Measurements from ENCODE around the gene SH3BP2.
"Not testable (repeated sequence)": the region's sequence is repeated elsewhere in the genome, so short reads cannot be mapped to it uniquely, and the experiment has no call there.

The SH3BP2 gene

DNA sequence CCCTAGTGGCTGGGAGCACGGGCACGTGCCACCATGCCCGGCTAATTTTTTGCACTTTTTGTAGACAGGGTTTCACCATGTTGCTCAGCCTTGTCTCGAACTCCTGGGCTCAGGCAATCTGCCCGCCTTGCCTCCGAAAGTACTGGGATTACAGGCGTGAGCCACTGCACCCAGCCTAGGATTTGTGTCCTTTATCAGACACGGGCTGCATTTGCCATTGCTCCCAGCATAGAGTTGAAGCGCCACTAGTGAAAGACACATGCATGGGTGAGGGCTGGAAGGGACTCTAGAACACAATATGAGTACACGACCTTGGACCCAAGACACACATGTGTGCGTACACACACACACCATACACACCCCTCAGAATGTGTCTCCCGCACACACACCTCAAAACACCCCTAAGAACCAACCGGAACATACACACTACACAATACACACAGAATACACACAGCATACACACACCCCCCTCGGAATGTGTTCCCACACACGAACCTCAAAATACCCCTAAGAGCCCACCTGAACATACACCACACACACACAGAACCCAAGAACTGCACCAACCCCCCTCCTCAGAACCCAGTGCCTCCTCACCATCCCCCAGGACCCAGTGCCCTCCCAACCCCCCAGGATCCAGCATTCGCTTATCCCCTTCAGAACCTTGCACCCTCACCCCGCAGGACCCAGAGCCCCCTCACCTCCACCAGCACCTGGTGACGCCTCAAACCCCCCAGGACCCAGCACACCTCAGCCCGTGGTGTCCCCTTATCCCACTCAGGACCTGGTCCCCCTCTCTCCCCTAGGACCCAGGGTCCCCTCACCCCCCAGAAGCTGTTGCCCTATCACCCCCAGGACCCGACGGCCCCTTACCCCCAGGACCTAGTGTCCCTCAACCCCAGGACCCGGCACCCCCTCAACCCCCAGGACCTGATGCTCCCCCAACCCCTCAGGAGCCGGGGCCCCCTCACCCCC lies 37.8 kb upstream of the SH3BP2 start:
- Histone ChIP-seq H3K27me3 (ENCODE audit: control insufficient read depth, insufficient read depth, low read length) (no peaks in the 10 kb centered on the region), H3K9ac (ENCODE audit: low read depth, low read length) (no peak overlapping the region), H3K27ac (ENCODE audit: low read depth, low read length) (no peak overlapping the region), H3K4me1 (ENCODE audit: control insufficient read depth, insufficient read depth, low read length) (0 out of 2 replicates have a peak, but pooled peaks cover 3% of the 10 kb centered on the region), H3K36me3 (ENCODE audit: control insufficient read depth, insufficient read depth, low read length) (no peaks in the 10 kb centered on the region), H3K9me3 (ENCODE audit: control insufficient read depth, insufficient read depth, low read length) (no peaks in the 10 kb centered on the region), H3K4me3 (ENCODE audit: low read depth, low read length) (peak overlapping the region; percentile 80)

GRCh38 chr4:2755821-2756690 lies 36.8 kb upstream of the SH3BP2 start, which contains the start of gene TNIP2:
TSS of gene TNIP2 (minus strand) at chr4:2756336. CDS start at chr4:2756289, 47 bp downstream.
- 0 out of 2 replicates have a peak, but pooled peaks cover 3% of the 10 kb centered on the region for H3K4me1 ChIP-seq (ENCODE audit: control insufficient read depth, insufficient read depth, low read length)
- H3K27me3 ChIP-seq (ENCODE audit: control insufficient read depth, insufficient read depth, low read length), result no peaks in the 10 kb centered on the region
- H3K27ac ChIP-seq (ENCODE audit: low read depth, low read length), result peak within 1 kb of the TSS; percentile 72
- peak within 1 kb of the TSS; percentile 63; the same call in 1 of the 2 replicates for H3K9ac ChIP-seq (ENCODE audit: low read depth, low read length)
- no peaks in the 10 kb centered on the region for H3K9me3 ChIP-seq (ENCODE audit: control insufficient read depth, insufficient read depth, low read length)
- no peaks in the 10 kb centered on the region for H3K36me3 ChIP-seq (ENCODE audit: control insufficient read depth, insufficient read depth, low read length)
- H3K4me3 ChIP-seq (ENCODE audit: low read depth, low read length), result peak within 1 kb of the TSS; percentile 80

- no peaks in the 10 kb centered on the region for H3K9me3 ChIP-seq (ENCODE audit: control insufficient read depth, insufficient read depth, low read length)
- H3K9ac ChIP-seq (ENCODE audit: low read depth, low read length), result peak overlapping the region; percentile 48; the same call in 1 of the 2 replicates
- H3K27ac ChIP-seq (ENCODE audit: low read depth, low read length), result no peak overlapping the region
- no peaks in the 10 kb centered on the region for H3K36me3 ChIP-seq (ENCODE audit: control insufficient read depth, insufficient read depth, low read length)
- H3K4me1 ChIP-seq (ENCODE audit: control insufficient read depth, insufficient read depth, low read length), result peaks cover 8% of the 10 kb centered on the region; the same call in 1 of the 2 replicates
- H3K27me3 ChIP-seq (ENCODE audit: control insufficient read depth, insufficient read depth, low read length), result no peaks in the 10 kb centered on the region
- H3K4me3 ChIP-seq (ENCODE audit: low read depth, low read length), result peak overlapping the region; percentile 54
Observed at GRCh38 chr4:2756691-2757350, 36.1 kb upstream of the SH3BP2 start.

DNA sequence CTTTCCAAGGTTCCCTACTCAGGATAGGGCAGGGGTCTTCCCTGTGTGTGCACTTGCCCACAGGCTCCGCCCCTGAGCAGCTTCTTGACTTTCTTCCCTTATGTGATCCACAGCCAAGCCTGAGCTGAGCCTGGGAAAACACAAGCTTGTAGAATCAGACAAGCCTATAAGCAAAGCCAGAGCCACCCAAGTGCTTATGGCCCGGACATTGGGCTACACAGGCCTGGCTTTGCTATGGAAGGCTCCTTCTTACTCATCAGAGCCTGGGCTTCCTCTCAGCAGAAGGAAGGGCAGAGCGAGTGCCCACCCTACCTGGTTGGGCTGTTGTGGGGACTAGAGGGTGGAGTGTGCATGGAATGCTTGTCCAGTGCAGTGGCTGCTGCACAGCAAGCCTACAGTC lies 35.5 kb upstream of the SH3BP2 start:
- H3K27ac ChIP-seq (ENCODE audit: low read depth, low read length), result no peak overlapping the region
- no peaks in the 10 kb centered on the region for H3K36me3 ChIP-seq (ENCODE audit: control insufficient read depth, insufficient read depth, low read length)
- no peaks in the 10 kb centered on the region for H3K9me3 ChIP-seq (ENCODE audit: control insufficient read depth, insufficient read depth, low read length)
- no peak overlapping the region for H3K9ac ChIP-seq (ENCODE audit: low read depth, low read length)
- H3K4me3 ChIP-seq (ENCODE audit: low read depth, low read length), result no peak overlapping the region
- no peaks in the 10 kb centered on the region for H3K27me3 ChIP-seq (ENCODE audit: control insufficient read depth, insufficient read depth, low read length)
- H3K4me1 ChIP-seq (ENCODE audit: control insufficient read depth, insufficient read depth, low read length), result peaks cover 8% of the 10 kb centered on the region; the same call in 1 of the 2 replicates

- H3K4me1 ChIP-seq (ENCODE audit: control insufficient read depth, insufficient read depth, low read length), result peaks cover 8% of the 10 kb centered on the region; the same call in 1 of the 2 replicates
- no peaks in the 10 kb centered on the region for H3K9me3 ChIP-seq (ENCODE audit: control insufficient read depth, insufficient read depth, low read length)
- no peaks in the 10 kb centered on the region for H3K27me3 ChIP-seq (ENCODE audit: control insufficient read depth, insufficient read depth, low read length)
- H3K27ac ChIP-seq (ENCODE audit: low read depth, low read length), result no peak overlapping the region
- H3K4me3 ChIP-seq (ENCODE audit: low read depth, low read length), result no peak overlapping the region
- no peak overlapping the region for H3K9ac ChIP-seq (ENCODE audit: low read depth, low read length)
- no peaks in the 10 kb centered on the region for H3K36me3 ChIP-seq (ENCODE audit: control insufficient read depth, insufficient read depth, low read length)
Observed at GRCh38 chr4:2761035-2761923, 31.6 kb upstream of the SH3BP2 start.

GRCh38 chr4:2762048-2762447 lies 30.8 kb upstream of the SH3BP2 start:
- no peaks in the 10 kb centered on the region for H3K9me3 ChIP-seq (ENCODE audit: control insufficient read depth, insufficient read depth, low read length)
- H3K9ac ChIP-seq (ENCODE audit: low read depth, low read length), result no peak overlapping the region
- peaks cover 6% of the 10 kb centered on the region; the same call in 1 of the 2 replicates for H3K4me1 ChIP-seq (ENCODE audit: control insufficient read depth, insufficient read depth, low read length)
- H3K4me3 ChIP-seq (ENCODE audit: low read depth, low read length), result no peak overlapping the region
- no peaks in the 10 kb centered on the region for H3K27me3 ChIP-seq (ENCODE audit: control insufficient read depth, insufficient read depth, low read length)
- H3K36me3 ChIP-seq (ENCODE audit: control insufficient read depth, insufficient read depth, low read length), result no peaks in the 10 kb centered on the region
- H3K27ac ChIP-seq (ENCODE audit: low read depth, low read length), result no peak overlapping the region

DNA sequence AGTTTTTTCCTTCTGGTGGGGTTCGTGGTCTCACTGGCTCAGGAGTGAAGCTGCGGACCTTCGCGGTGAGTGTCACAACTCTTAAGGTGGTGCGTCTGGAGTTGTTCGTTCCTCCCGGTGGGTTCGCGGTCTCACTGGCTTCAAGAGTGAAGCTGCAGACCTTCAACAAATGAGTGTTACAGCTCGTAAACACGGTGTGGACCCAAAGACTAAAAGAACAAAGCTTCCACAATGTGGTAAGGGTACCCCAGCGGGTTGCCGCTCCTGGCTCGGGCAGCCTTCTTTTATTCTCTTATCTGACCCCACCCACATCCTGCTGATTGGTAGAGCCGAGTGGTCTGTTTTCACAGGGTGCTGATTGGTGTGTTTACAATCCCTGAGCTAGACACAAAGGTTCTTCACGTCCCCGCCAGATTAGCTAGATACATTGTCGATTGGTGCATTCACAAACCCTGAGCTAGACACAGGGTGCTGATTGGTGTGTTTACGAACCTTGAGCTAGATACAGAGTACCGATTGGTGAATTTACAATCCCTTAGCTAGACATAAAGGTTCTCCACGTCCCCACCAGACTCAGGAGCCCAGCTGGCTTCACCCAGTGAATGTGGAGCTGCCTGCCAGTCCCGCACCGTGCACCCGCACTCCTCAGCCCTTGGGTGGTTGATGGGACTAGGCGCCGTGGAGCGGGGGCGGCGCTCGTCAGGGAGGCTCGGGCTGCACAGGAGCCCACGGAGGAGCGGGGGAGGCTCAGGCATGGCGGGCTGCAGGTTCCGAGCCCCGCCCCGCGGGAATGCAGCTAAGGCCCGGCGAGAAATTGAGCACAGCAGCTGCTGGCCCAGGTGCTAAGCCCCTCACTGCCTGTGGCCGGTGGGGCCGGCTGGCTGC lies 30.2 kb upstream of the SH3BP2 start:
- H3K36me3 ChIP-seq (ENCODE audit: control insufficient read depth, insufficient read depth, low read length); H3K4me1 ChIP-seq (ENCODE audit: control insufficient read depth, insufficient read depth, low read length); H3K9me3 ChIP-seq (ENCODE audit: control insufficient read depth, insufficient read depth, low read length); H3K27me3 ChIP-seq (ENCODE audit: control insufficient read depth, insufficient read depth, low read length); H3K9ac ChIP-seq (ENCODE audit: low read depth, low read length); H3K4me3 ChIP-seq (ENCODE audit: low read depth, low read length); H3K27ac ChIP-seq (ENCODE audit: low read depth, low read length): not testable (repeated sequence)

DNA sequence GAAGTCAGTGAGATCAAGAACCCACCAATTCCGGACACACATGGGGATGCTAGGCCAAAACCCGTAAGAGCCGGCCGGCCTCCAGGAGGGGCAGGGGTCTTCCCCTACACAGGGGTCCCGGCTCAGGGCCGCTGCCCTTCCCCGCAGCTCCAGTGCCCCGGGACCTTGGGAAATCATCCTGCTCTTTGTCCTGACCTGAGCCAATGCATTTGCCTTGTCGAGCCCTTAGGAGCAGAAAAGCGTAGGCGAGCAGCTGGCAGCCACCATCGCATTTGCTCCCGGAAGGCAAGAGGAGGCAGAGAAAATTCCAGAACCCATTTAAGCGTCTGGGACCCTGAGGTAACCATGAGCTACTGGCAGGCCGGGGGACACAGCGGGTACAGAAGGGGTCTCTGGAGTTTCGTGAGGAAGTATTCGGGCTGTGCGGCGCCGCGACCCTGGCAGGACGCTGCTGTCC lies 29.3 kb upstream of the SH3BP2 start:
- Histone ChIP-seq H3K27me3 (ENCODE audit: control insufficient read depth, insufficient read depth, low read length) (no peaks in the 10 kb centered on the region), H3K9ac (ENCODE audit: low read depth, low read length) (peak overlapping the region; percentile 25; the same call in 1 of the 2 replicates), H3K36me3 (ENCODE audit: control insufficient read depth, insufficient read depth, low read length) (no peaks in the 10 kb centered on the region), H3K4me3 (ENCODE audit: low read depth, low read length) (peak overlapping the region; percentile 61; the same call in 1 of the 2 replicates), H3K27ac (ENCODE audit: low read depth, low read length) (no peak overlapping the region), H3K4me1 (ENCODE audit: control insufficient read depth, insufficient read depth, low read length) (peaks cover 6% of the 10 kb centered on the region; the same call in 1 of the 2 replicates), H3K9me3 (ENCODE audit: control insufficient read depth, insufficient read depth, low read length) (no peaks in the 10 kb centered on the region)

DNA sequence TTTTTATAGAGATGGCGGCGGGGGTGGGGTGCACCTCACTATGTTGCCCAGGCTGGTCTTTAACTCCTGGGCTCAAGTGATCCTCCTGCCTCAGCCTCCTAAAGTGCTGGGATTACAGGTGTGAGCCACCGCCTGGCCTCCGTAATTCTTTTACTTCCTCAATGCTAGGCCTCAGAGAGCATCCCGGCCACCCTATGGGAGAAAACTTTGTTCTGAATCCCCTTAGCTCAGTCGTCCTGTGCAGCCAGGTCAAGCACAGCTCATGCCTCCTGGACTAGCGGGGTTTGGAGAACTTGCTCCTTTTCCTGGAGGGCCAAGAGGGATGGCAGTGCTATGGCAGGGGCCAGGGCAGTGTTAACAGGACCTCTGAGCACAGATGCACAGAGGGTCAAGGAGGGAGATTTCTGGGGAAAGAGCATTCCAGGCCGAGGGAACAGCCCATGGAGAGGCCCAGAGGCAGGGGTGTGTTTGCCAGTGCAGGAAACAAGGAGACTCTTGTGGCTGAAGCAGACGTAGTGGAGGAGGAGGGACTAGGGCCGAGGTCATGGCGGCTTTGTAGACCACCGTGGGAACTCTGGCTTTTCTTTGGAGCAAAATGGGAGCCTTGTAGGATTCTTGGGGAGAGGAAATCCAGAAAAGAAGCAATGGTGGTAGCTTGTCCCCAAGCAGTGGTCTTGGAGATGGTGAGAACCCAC lies 26.9 kb upstream of the SH3BP2 start:
- H3K36me3 ChIP-seq (ENCODE audit: control insufficient read depth, insufficient read depth, low read length), result no peaks in the 10 kb centered on the region
- H3K4me1 ChIP-seq (ENCODE audit: control insufficient read depth, insufficient read depth, low read length), result peaks cover 8% of the 10 kb centered on the region
- no peaks in the 10 kb centered on the region for H3K27me3 ChIP-seq (ENCODE audit: control insufficient read depth, insufficient read depth, low read length)
- no peak overlapping the region for H3K9ac ChIP-seq (ENCODE audit: low read depth, low read length)
- H3K4me3 ChIP-seq (ENCODE audit: low read depth, low read length), result no peak overlapping the region
- H3K9me3 ChIP-seq (ENCODE audit: control insufficient read depth, insufficient read depth, low read length), result no peaks in the 10 kb centered on the region
- H3K27ac ChIP-seq (ENCODE audit: low read depth, low read length), result no peak overlapping the region
